Measurements from ENCODE around the gene RSPH10B2.
"Not testable (repeated sequence)": the region's sequence is repeated elsewhere in the genome, so short reads cannot be mapped to it uniquely, and the experiment has no call there.

DNA sequence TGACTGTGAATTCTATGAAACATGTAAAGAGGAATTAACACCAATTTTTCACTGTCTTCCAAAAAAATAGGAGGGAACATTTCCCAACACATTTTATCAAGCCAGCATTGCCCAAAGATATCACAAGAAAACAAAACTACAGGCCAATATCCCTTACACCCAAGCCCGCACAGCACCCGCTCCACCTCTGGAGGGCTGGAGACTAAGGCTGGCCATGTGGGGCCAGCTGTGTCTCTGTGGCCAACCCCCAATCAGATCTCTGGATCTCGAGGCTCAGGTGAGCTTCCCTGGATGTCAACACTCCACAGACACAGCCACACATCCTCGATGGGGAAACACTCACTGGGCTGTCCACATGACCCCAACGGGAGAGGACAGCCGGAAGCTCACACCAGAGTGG, 54.1 kb downstream of the RSPH10B2 start:
- TF ChIP-seq POLR2AphosphoS5 (IDR thresholded peaks at IDR 0.05); MXI1 (conservative IDR thresholded peaks at IDR 0.05; ENCODE audit: poor library complexity, severe bottlenecking); EP300 (conservative IDR thresholded peaks at IDR 0.05; ENCODE audit: poor library complexity, severe bottlenecking); SMC3 (conservative IDR thresholded peaks at IDR 0.05; ENCODE audit: poor library complexity); TAF1 (IDR thresholded peaks at IDR 0.05; ENCODE audit: low read depth); EZH2 (IDR thresholded peaks at IDR 0.05; ENCODE audit: borderline replicate concordance, insufficient read depth, low read length, poor library complexity, severe bottlenecking); RAD21 (conservative IDR thresholded peaks at IDR 0.05): not testable (repeated sequence)
- TF ChIP-seq, protein P1, sequence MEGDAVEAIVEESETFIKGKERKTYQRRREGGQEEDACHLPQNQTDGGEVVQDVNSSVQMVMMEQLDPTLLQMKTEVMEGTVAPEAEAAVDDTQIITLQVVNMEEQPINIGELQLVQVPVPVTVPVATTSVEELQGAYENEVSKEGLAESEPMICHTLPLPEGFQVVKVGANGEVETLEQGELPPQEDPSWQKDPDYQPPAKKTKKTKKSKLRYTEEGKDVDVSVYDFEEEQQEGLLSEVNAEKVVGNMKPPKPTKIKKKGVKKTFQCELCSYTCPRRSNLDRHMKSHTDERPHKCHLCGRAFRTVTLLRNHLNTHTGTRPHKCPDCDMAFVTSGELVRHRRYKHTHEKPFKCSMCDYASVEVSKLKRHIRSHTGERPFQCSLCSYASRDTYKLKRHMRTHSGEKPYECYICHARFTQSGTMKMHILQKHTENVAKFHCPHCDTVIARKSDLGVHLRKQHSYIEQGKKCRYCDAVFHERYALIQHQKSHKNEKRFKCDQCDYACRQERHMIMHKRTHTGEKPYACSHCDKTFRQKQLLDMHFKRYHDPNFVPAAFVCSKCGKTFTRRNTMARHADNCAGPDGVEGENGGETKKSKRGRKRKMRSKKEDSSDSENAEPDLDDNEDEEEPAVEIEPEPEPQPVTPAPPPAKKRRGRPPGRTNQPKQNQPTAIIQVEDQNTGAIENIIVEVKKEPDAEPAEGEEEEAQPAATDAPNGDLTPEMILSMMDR (IDR thresholded peaks at IDR 0.05; ENCODE audit: poor library complexity, severe bottlenecking) = not testable (repeated sequence)
- TF ChIP-seq, protein P2, sequence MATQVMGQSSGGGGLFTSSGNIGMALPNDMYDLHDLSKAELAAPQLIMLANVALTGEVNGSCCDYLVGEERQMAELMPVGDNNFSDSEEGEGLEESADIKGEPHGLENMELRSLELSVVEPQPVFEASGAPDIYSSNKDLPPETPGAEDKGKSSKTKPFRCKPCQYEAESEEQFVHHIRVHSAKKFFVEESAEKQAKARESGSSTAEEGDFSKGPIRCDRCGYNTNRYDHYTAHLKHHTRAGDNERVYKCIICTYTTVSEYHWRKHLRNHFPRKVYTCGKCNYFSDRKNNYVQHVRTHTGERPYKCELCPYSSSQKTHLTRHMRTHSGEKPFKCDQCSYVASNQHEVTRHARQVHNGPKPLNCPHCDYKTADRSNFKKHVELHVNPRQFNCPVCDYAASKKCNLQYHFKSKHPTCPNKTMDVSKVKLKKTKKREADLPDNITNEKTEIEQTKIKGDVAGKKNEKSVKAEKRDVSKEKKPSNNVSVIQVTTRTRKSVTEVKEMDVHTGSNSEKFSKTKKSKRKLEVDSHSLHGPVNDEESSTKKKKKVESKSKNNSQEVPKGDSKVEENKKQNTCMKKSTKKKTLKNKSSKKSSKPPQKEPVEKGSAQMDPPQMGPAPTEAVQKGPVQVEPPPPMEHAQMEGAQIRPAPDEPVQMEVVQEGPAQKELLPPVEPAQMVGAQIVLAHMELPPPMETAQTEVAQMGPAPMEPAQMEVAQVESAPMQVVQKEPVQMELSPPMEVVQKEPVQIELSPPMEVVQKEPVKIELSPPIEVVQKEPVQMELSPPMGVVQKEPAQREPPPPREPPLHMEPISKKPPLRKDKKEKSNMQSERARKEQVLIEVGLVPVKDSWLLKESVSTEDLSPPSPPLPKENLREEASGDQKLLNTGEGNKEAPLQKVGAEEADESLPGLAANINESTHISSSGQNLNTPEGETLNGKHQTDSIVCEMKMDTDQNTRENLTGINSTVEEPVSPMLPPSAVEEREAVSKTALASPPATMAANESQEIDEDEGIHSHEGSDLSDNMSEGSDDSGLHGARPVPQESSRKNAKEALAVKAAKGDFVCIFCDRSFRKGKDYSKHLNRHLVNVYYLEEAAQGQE (IDR thresholded peaks at IDR 0.05; ENCODE audit: borderline replicate concordance) = not testable (repeated sequence)

Data from neural cell (in vitro differentiated cells).